Peyer's patch (tissue), 4 donors: ENCODE results near the gene FHOD3. TPM values are rescaled to one million over a fixed set of nuclear protein-coding genes. Genes with fewer than 3 reads are reported as not detected.

Experiments used
- DNase-seq, 3 donors: peaks; one replicate each; pipeline ENCODE4 v3.0.0-alpha.2; 2017 to 2019
- H3K27ac ChIP-seq, 4 donors: fragments of 200-600 bp; sonication (generic); one replicate each; pipeline ENCODE4 v1.5.1; 2016 to 2019
- H3K27me3 ChIP-seq, 2 donors: fragments of 200-600 bp; sonication (generic); one replicate each; pipeline ENCODE4 v1.5.1; 2019
- H3K36me3 ChIP-seq, 3 donors: fragments of 200-600 bp; sonication (generic); one replicate each; pipeline ENCODE4 v1.5.1; 2016 to 2019
- H3K4me1 ChIP-seq, 4 donors: fragments of 200-600 bp; sonication (generic); one replicate each; pipeline ENCODE4 v1.5.1; 2016 to 2019
- H3K4me3 ChIP-seq, 4 donors: fragments of 200-600 bp; sonication (generic); 1 replicate in 3 of 4; 2 replicates in 1 of 4; pipeline ENCODE4 v1.5.1; 2016 to 2019; ENCODE audit warnings: mild to moderate bottlenecking in 1 of 4
- H3K9me3 ChIP-seq, 4 donors: fragments of 200-600 bp; sonication (generic); one replicate each; pipeline ENCODE4 v1.5.1; 2016 to 2019; ENCODE audit warnings: mild to moderate bottlenecking in 1 of 4
- CTCF ChIP-seq, 6 experiments: fragments of 450-650 bp in 4 of 6; fragments of 200-600 bp in 2 of 6; sonication (generic) in 1 of 6; IDR thresholded peaks; one replicate each; pipeline ENCODE4 v1.5.1; 2017 to 2019; ENCODE audit warnings: antibody characterized with exemption in 6 of 6, mild to moderate bottlenecking in 3 of 6, moderate library complexity in 1 of 6
- POLR2A ChIP-seq, 2 donors: fragments of 450-650 bp; IDR thresholded peaks; one replicate each; pipeline ENCODE4 v1.5.1; 2017; ENCODE audit warnings: antibody characterized with exemption in 2 of 2, mild to moderate bottlenecking in 2 of 2, moderate library complexity in 2 of 2
- total RNA-seq, 4 donors: library from RNA; depleted of rRNA; stranded (reverse); fragments of >200 nt; gene quantifications; one replicate each; pipeline ENCODE4 v1.1.0, GENCODE V29; 2016

FHOD3 gene
- total RNA-seq, 4 donors from 2014 or later, result 0.53 to 10.7 (median 4.6) TPM

DNA sequence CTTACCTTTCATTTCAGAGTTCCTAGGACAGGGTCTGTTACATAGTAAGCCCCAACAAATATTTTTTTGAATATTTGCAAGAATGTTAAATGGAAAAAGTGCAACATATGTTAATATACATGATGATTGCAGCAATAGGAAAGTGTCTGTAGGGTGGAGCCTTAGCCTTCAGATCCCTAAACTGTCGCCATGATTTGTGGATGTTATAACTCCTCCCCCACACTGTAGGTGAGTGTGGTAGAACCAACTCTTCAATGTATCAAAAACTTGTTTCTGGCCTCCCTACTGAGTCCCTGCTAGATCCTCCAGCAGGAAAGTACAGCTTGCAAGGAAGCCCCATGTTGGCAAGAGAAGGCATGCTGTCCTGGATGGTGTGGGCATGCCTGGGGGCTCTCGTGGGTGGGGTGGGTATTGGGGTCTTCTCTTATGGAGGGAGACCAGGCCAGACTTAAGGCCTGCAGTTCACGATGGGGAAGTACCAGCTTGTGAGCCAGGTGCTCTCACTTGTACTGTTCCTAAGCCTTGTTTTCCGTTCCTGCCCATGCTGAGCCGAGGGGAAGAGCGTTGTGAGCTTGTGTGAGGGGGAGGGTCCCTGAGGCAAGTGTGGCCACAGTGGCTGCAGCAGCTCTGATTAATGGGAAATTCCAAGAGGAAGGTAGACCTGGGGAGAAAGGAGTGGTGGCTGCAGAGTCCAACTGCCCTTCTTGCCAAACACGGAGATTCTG is 11.4 kb downstream of the FHOD3 start:
- H3K4me1 ChIP-seq, result no peaks in the 10 kb centered on the region
- no peaks in the 10 kb centered on the region for H3K9me3 ChIP-seq
- no peaks in the 10 kb centered on the region for H3K36me3 ChIP-seq
- H3K27me3 ChIP-seq, result no peaks in the 10 kb centered on the region
- no peak for DNase-seq
- no peak overlapping the region for H3K4me3 ChIP-seq
- TF ChIP-seq POLR2A (IDR thresholded peaks at IDR 0.05) (no peak), CTCF (IDR thresholded peaks at IDR 0.05) (no peak)
- no peak overlapping the region for H3K27ac ChIP-seq

GRCh38 chr18:36309436-36310391 is 12.2 kb downstream of the FHOD3 start:
- Histone ChIP-seq H3K27ac (no peak overlapping the region), H3K4me1 (no peaks in the 10 kb centered on the region), H3K36me3 (no peaks in the 10 kb centered on the region), H3K4me3 (no peak overlapping the region), H3K27me3 (no peaks in the 10 kb centered on the region), H3K9me3 (no peaks in the 10 kb centered on the region)
- TF ChIP-seq POLR2A (IDR thresholded peaks at IDR 0.05), result no peak
- no peak for TF ChIP-seq CTCF (IDR thresholded peaks at IDR 0.05)
- no peak for DNase-seq

- H3K27me3 ChIP-seq, result no peaks in the 10 kb centered on the region
- no peak overlapping the region for H3K27ac ChIP-seq
- TF ChIP-seq CTCF (IDR thresholded peaks at IDR 0.05) (no peak), POLR2A (IDR thresholded peaks at IDR 0.05) (no peak)
- no peak overlapping the region for H3K4me3 ChIP-seq
- DNase-seq, result no peak
- no peaks in the 10 kb centered on the region for H3K9me3 ChIP-seq
- H3K4me1 ChIP-seq, result no peaks in the 10 kb centered on the region
- H3K36me3 ChIP-seq, result no peaks in the 10 kb centered on the region
These were observed 13.6 kb downstream of the FHOD3 start for GRCh38 chr18:36311026-36311570.

DNA sequence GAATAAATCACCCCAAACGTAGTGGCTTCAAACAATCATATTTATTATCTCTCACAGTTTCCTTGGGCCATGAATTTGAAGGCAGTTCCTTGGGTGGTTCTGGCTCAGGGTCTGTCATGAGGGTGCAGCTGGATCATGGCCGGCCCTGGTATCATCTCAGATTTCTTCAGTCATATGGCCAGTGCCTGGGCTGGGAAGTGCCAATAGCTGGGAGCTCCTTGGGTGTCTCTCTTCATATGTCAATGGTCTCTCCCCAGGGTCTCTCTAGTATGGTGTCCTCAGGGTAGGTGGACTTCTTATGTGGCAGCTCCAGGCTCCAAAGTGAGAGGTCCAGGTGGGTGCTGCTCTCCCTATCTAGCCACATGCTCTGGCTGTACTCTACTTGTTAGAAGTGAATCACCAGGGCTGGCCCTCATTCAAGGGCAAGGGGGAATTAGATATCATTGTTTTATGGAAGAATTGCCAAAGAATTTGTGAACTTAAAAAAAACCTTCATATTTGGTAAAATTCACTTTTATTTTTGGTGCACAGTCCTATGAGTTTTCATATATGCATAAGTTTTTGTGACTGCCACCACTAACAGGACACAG is 15.4 kb downstream of the FHOD3 start:
- Histone ChIP-seq H3K27me3 (no peaks in the 10 kb centered on the region), H3K36me3 (no peaks in the 10 kb centered on the region), H3K27ac (no peak overlapping the region), H3K4me3 (no peak overlapping the region), H3K4me1 (no peaks in the 10 kb centered on the region), H3K9me3 (no peaks in the 10 kb centered on the region)
- no peak for DNase-seq
- no peak for TF ChIP-seq CTCF (IDR thresholded peaks at IDR 0.05)
- TF ChIP-seq POLR2A (IDR thresholded peaks at IDR 0.05), result no peak

GRCh38 chr18:36314098-36314497 is 16.6 kb downstream of the FHOD3 start:
- DNase-seq, result no peak
- Histone ChIP-seq H3K36me3 (no peaks in the 10 kb centered on the region), H3K27me3 (no peaks in the 10 kb centered on the region), H3K4me3 (no peak overlapping the region), H3K4me1 (no peaks in the 10 kb centered on the region), H3K27ac (no peak overlapping the region), H3K9me3 (peaks cover 0 to 5% (median 0%) of the 10 kb centered on the region in 4 donors)
- TF ChIP-seq CTCF (IDR thresholded peaks at IDR 0.05), result no peak
- TF ChIP-seq POLR2A (IDR thresholded peaks at IDR 0.05), result no peak
